Karpas-422 (cell line): ENCODE measurements around the gene PSME4. TPM values are rescaled to one million over a fixed set of nuclear protein-coding genes. Genes with fewer than 3 reads are reported as not detected.
A peak's percentile ranks its signal among the peaks of the same experiment; 100 is the strongest.

Experiments used
- DNase-seq: peaks from one replicate; pipeline ENCODE4 v3.0.0-alpha.2; 2015
- H2AFZ ChIP-seq: fragments of 200-600 bp; sonication (generic); 2 replicates; pipeline ENCODE4 v1.6.1; 2014; ENCODE audit warnings: antibody characterized with exemption, low read length, mixed read lengths
- H3K27ac ChIP-seq: fragments of 200-600 bp; sonication (generic); 2 replicates; pipeline ENCODE4 v1.5.1; 2014; ENCODE audit warnings: mild to moderate bottlenecking, low read length, moderate library complexity
- H3K27me3 ChIP-seq: fragments of 200-600 bp; sonication (generic); 2 replicates; pipeline ENCODE4 v1.6.1; 2014; ENCODE audit warnings: low read length, mixed read lengths
- H3K36me3 ChIP-seq: fragments of 200-600 bp; sonication (generic); 2 replicates; pipeline ENCODE4 v1.6.1; 2014; ENCODE audit warnings: low read length, mixed read lengths; ENCODE audit not compliant: insufficient read depth
- H3K4me1 ChIP-seq: fragments of 200-600 bp; sonication (generic); 2 replicates; pipeline ENCODE4 v1.6.1; 2014; ENCODE audit warnings: mild to moderate bottlenecking, low read length, mixed read lengths
- H3K4me2 ChIP-seq: fragments of 200-600 bp; sonication (generic); 2 replicates; pipeline ENCODE4 v1.6.1; 2014; ENCODE audit warnings: low read length, low read depth, mild to moderate bottlenecking; ENCODE audit not compliant: poor library complexity, severe bottlenecking
- H3K4me3 ChIP-seq: fragments of 200-600 bp; sonication (generic); 2 replicates; pipeline ENCODE4 v1.5.1; 2014; ENCODE audit warnings: mild to moderate bottlenecking, antibody characterized with exemption, low read length, mixed read lengths
- H3K79me2 ChIP-seq: fragments of 200-600 bp; sonication (generic); 2 replicates; pipeline ENCODE4 v1.6.1; 2014; ENCODE audit warnings: mild to moderate bottlenecking, low read length, mixed read lengths
- H3K9ac ChIP-seq: fragments of 200-600 bp; sonication (generic); 2 replicates; pipeline ENCODE4 v1.6.0; 2014; ENCODE audit warnings: low read length
- H3K9me2 ChIP-seq: fragments of 200-600 bp; sonication (generic), shearing (Covaris generic); replicated peaks from 2 replicates; pipeline ENCODE4 v1.6.0; 2014; ENCODE audit warnings: mild to moderate bottlenecking, low read length, moderate library complexity; ENCODE audit not compliant: insufficient read depth
- H3K9me3 ChIP-seq: fragments of 300-700, 200-600 bp; sonication (generic); 2 replicates; pipeline ENCODE4 v1.6.1; 2014; ENCODE audit warnings: low read length, mixed read lengths
- H4K20me1 ChIP-seq: fragments of 200-600 bp; sonication (generic); 2 replicates; pipeline ENCODE4 v1.6.1; 2014; ENCODE audit warnings: mild to moderate bottlenecking, antibody characterized with exemption, low read length, low read depth; ENCODE audit not compliant: insufficient read depth
- total RNA-seq: library from RNA; depleted of rRNA; stranded (reverse); fragments of >200 nt; shearing (Covaris generic); gene quantifications from 2 replicates; pipeline ENCODE4 v1.2.3, GENCODE V29; 2014; ENCODE audit warnings: low replicate concordance

Gene PSME4
- total RNA-seq, 1 experiment from 2014 or later: 67.5 TPM

- Histone ChIP-seq H3K9me3 (no peaks in the 10 kb centered on the region), H3K79me2 (no peaks in the 10 kb centered on the region), H3K4me1 (peaks cover 11% of the 10 kb centered on the region), H3K9ac (no peak overlapping the region), H3K4me3 (no peak overlapping the region), H4K20me1 (no peaks in the 10 kb centered on the region), H3K27ac (no peak overlapping the region), H3K4me2 (no peak overlapping the region), H3K27me3 (no peaks in the 10 kb centered on the region), H2AFZ (no peak overlapping the region), H3K9me2 (no peaks in the 10 kb centered on the region), H3K36me3 (no peaks in the 10 kb centered on the region)
- DNase-seq: no peak
Measured at GRCh38 chr2:53998834-53999233, 28.0 kb upstream of the PSME4 start.

GRCh38 chr2:53994818-53995808 lies 24.3 kb upstream of the PSME4 start:
- no peak overlapping the region for H3K9ac ChIP-seq

GRCh38 chr2:53991948-53992347 lies 21.2 kb upstream of the PSME4 start:
- peaks cover 11% of the 10 kb centered on the region for H3K4me1 ChIP-seq
- H3K79me2 ChIP-seq: peaks cover 5% of the 10 kb centered on the region; the same call in 1 of the 2 replicates
- no peak overlapping the region for H3K27ac ChIP-seq
- no peak overlapping the region for H2AFZ ChIP-seq
- H3K9me3 ChIP-seq: no peaks in the 10 kb centered on the region
- no peak overlapping the region for H3K4me2 ChIP-seq
- H3K9ac ChIP-seq: no peak overlapping the region
- no peaks in the 10 kb centered on the region for H3K9me2 ChIP-seq
- no peak overlapping the region for H3K4me3 ChIP-seq
- H3K27me3 ChIP-seq: no peaks in the 10 kb centered on the region
- DNase-seq: no peak
- no peaks in the 10 kb centered on the region for H4K20me1 ChIP-seq
- no peaks in the 10 kb centered on the region for H3K36me3 ChIP-seq

More at GRCh38 chr2:53994818-53995808, 24.3 kb upstream of the PSME4 start:
- Histone ChIP-seq H3K4me2 (no peak overlapping the region), H3K79me2 (no peaks in the 10 kb centered on the region), H3K9me3 (no peaks in the 10 kb centered on the region), H2AFZ (no peak overlapping the region), H3K36me3 (no peaks in the 10 kb centered on the region), H4K20me1 (no peaks in the 10 kb centered on the region), H3K27me3 (no peaks in the 10 kb centered on the region), H3K4me1 (peaks cover 11% of the 10 kb centered on the region), H3K4me3 (no peak overlapping the region), H3K9me2 (no peaks in the 10 kb centered on the region), H3K27ac (no peak overlapping the region)
- no peak for DNase-seq

- H3K4me1 ChIP-seq: peaks cover 13% of the 10 kb centered on the region
- H3K4me3 ChIP-seq: no peak overlapping the region
- no peaks in the 10 kb centered on the region for H3K36me3 ChIP-seq
- peaks cover 5% of the 10 kb centered on the region; the same call in 1 of the 2 replicates for H3K79me2 ChIP-seq
- no peaks in the 10 kb centered on the region for H3K27me3 ChIP-seq
- no peaks in the 10 kb centered on the region for H3K9me2 ChIP-seq
- no peak overlapping the region for H2AFZ ChIP-seq
- no peak for DNase-seq
- no peak overlapping the region for H3K27ac ChIP-seq
- no peaks in the 10 kb centered on the region for H3K9me3 ChIP-seq
- H3K9ac ChIP-seq: no peak overlapping the region
- no peaks in the 10 kb centered on the region for H4K20me1 ChIP-seq
- no peak overlapping the region for H3K4me2 ChIP-seq
Measured at GRCh38 chr2:53989210-53989862, 18.5 kb upstream of the PSME4 start.

- H3K27me3 ChIP-seq: no peaks in the 10 kb centered on the region
- no peak overlapping the region for H3K4me3 ChIP-seq
- peaks cover 5% of the 10 kb centered on the region; the same call in 1 of the 2 replicates for H3K79me2 ChIP-seq
- no peaks in the 10 kb centered on the region for H3K9me3 ChIP-seq
- no peak overlapping the region for H2AFZ ChIP-seq
- peaks cover 13% of the 10 kb centered on the region for H3K4me1 ChIP-seq
- no peak overlapping the region for H3K9ac ChIP-seq
- peak overlapping the region; percentile 20 for H3K4me2 ChIP-seq
- no peaks in the 10 kb centered on the region for H3K36me3 ChIP-seq
- no peaks in the 10 kb centered on the region for H4K20me1 ChIP-seq
- peak overlapping the region; percentile 17; the same call in 1 of the 2 replicates for H3K27ac ChIP-seq
- DNase-seq: peak; percentile 48
- H3K9me2 ChIP-seq: no peaks in the 10 kb centered on the region
Measured at GRCh38 chr2:53987336-53987921, 16.6 kb upstream of the PSME4 start.

GRCh38 chr2:53985646-53986045 lies 14.9 kb upstream of the PSME4 start:
- H3K4me3 ChIP-seq: no peak overlapping the region
- H3K27me3 ChIP-seq: no peaks in the 10 kb centered on the region
- H3K9me3 ChIP-seq: peaks cover 6% of the 10 kb centered on the region
- no peak overlapping the region for H3K27ac ChIP-seq
- H3K9ac ChIP-seq: no peak overlapping the region
- peaks cover 21% of the 10 kb centered on the region for H3K4me1 ChIP-seq
- H3K79me2 ChIP-seq: peaks cover 5% of the 10 kb centered on the region; the same call in 1 of the 2 replicates
- no peak overlapping the region for H2AFZ ChIP-seq
- no peak overlapping the region for H3K4me2 ChIP-seq
- H3K36me3 ChIP-seq: peaks cover 9% of the 10 kb centered on the region
- no peaks in the 10 kb centered on the region for H4K20me1 ChIP-seq
- no peak for DNase-seq
- H3K9me2 ChIP-seq: no peaks in the 10 kb centered on the region

GRCh38 chr2:53969968-53970723 lies 647 bp downstream of the PSME4 start:
- no peaks in the 10 kb centered on the region for H3K27me3 ChIP-seq
- peaks cover 64% of the 10 kb centered on the region for H3K79me2 ChIP-seq
- H3K27ac ChIP-seq: peak overlapping the region; percentile 80
- H3K4me2 ChIP-seq: peak overlapping the region; percentile 84
- H3K9me3 ChIP-seq: no peaks in the 10 kb centered on the region
- peaks cover 39% of the 10 kb centered on the region for H3K4me1 ChIP-seq
- peak overlapping the region; percentile 89 for H3K4me3 ChIP-seq
- DNase-seq: peak; percentile 77
- H3K9ac ChIP-seq: peak overlapping the region; percentile 98
- no peak overlapping the region for H2AFZ ChIP-seq
- no peaks in the 10 kb centered on the region for H3K9me2 ChIP-seq
- peaks cover 26% of the 10 kb centered on the region for H4K20me1 ChIP-seq
- no peaks in the 10 kb centered on the region for H3K36me3 ChIP-seq
